Prostate gland (tissue), 2 donors: ENCODE data around the gene OTOG. TPM values are rescaled to one million over a fixed set of nuclear protein-coding genes. Genes with fewer than 3 reads are reported as not detected.

Experiments used
- DNase-seq: peaks from one replicate; pipeline ENCODE4 v3.0.0-alpha.2; 2019; ENCODE audit warnings: low spot score
- H3K27ac ChIP-seq, 2 donors: fragments of 200-600 bp; sonication (generic); 2 replicates each; pipeline ENCODE4 v1.5.1; 2017 to 2019
- H3K27me3 ChIP-seq: fragments of 200-600 bp; sonication (generic); replicated peaks from 2 replicates; pipeline ENCODE4 v1.5.1; 2019; ENCODE audit not compliant: insufficient read depth
- H3K36me3 ChIP-seq, 2 donors: fragments of 200-600 bp; sonication (generic); 1 replicate in 1 of 2; 2 replicates in 1 of 2; pipeline versions ENCODE4 v1.5.1 to v1.8.1; 2017 to 2019
- H3K4me1 ChIP-seq: fragments of 200-600 bp; sonication (generic); replicated peaks from 2 replicates; pipeline ENCODE4 v1.5.1; 2019
- H3K4me3 ChIP-seq, 2 donors: fragments of 200-600 bp; sonication (generic); 2 replicates each; pipeline ENCODE4 v1.5.1; 2017 to 2019
- H3K9me3 ChIP-seq: fragments of 200-600 bp; sonication (generic); 2 replicates; pipeline ENCODE4 v1.5.1; 2017
- CTCF ChIP-seq, 4 experiments: fragments of 200-600 bp in 2 of 4; fragments of 450-650 bp in 2 of 4; sonication (generic) in 2 of 4; IDR thresholded peaks; 1 replicate in 3 of 4; 2 replicates in 1 of 4; pipeline ENCODE4 v1.5.1; 2016 to 2019; ENCODE audit warnings: antibody characterized with exemption in 4 of 4, mild to moderate bottlenecking in 2 of 4, moderate library complexity in 2 of 4
- POLR2A ChIP-seq: fragments of 450-650 bp; IDR thresholded peaks from one replicate; pipeline ENCODE4 v1.6.1; 2016; ENCODE audit warnings: antibody characterized with exemption, mild to moderate bottlenecking
- POLR2AphosphoS5 ChIP-seq: sonication (generic); formaldehyde crosslinking; IDR thresholded peaks from one replicate; pipeline ENCODE4 v1.6.1; 2017; ENCODE audit warnings: antibody characterized with exemption
- WGBS: methylation state at CpG from one replicate; pipeline ENCODE4 v1.1.5; 2018; 5-methylcytosine and 5-hydroxymethylcytosine counted together
- intact Hi-C: fragments of 100-400 bp; cut with DNase I; formaldehyde crosslinking; loops from one replicate; pipeline ENCODE4 v1.14.2; 2022
- total RNA-seq, 2 donors: library from RNA; depleted of rRNA; stranded (reverse); fragments of >200 nt; gene quantifications; one replicate each; pipeline ENCODE4 v1.1.0, GENCODE V29; 2016

OTOG gene
- total RNA-seq, 2 donors from 2014 or later, result 0.34 TPM; not detected in 1

- WGBS, result 74% methylated on average over 7 of the region's 7 CpGs
- no peaks in the 10 kb centered on the region for H3K4me1 ChIP-seq
- peaks cover 7% of the 10 kb centered on the region for H3K27me3 ChIP-seq
- TF ChIP-seq POLR2AphosphoS5 (no peak), POLR2A (no peak), CTCF (IDR thresholded peaks at IDR 0.05) (no peak)
- DNase-seq, result no peak
- no peak overlapping the region for H3K4me3 ChIP-seq
- H3K36me3 ChIP-seq, result no peaks in the 10 kb centered on the region
- intact Hi-C loops, result no loop called here
- no peak overlapping the region for H3K27ac ChIP-seq
- H3K9me3 ChIP-seq, result no peaks in the 10 kb centered on the region
These were observed 145.9 kb downstream of the OTOG start for GRCh38 chr11:17692931-17693330.

- no peaks in the 10 kb centered on the region for H3K4me1 ChIP-seq
- intact Hi-C loops, result no loop called here
- no peaks in the 10 kb centered on the region for H3K9me3 ChIP-seq
- no peaks in the 10 kb centered on the region for H3K36me3 ChIP-seq
- H3K27me3 ChIP-seq, result peaks cover 7% of the 10 kb centered on the region
- no peak overlapping the region for H3K4me3 ChIP-seq
- 73% methylated on average over 4 of the region's 4 CpGs for WGBS
- TF ChIP-seq POLR2AphosphoS5 (no peak), CTCF (IDR thresholded peaks at IDR 0.05) (no peak), POLR2A (no peak)
- no peak for DNase-seq
- no peak overlapping the region for H3K27ac ChIP-seq
These were observed 146.5 kb downstream of the OTOG start for GRCh38 chr11:17693531-17693930.

- no peaks in the 10 kb centered on the region for H3K36me3 ChIP-seq
- intact Hi-C loops, result no loop called here
- no peak for DNase-seq
- no peaks in the 10 kb centered on the region for H3K4me1 ChIP-seq
- no peak overlapping the region for H3K4me3 ChIP-seq
- WGBS, result 83% methylated on average over 10 of the region's 10 CpGs
- H3K9me3 ChIP-seq, result no peaks in the 10 kb centered on the region
- H3K27ac ChIP-seq, result no peak overlapping the region
- H3K27me3 ChIP-seq, result peaks cover 7% of the 10 kb centered on the region
- TF ChIP-seq POLR2AphosphoS5 (no peak), POLR2A (no peak), CTCF (IDR thresholded peaks at IDR 0.05) (no peak)
These were observed 147.5 kb downstream of the OTOG start for GRCh38 chr11:17694494-17695110.

- no peak for DNase-seq
- H3K4me1 ChIP-seq, result no peaks in the 10 kb centered on the region
- H3K9me3 ChIP-seq, result no peaks in the 10 kb centered on the region
- H3K4me3 ChIP-seq, result no peak overlapping the region
- H3K36me3 ChIP-seq, result no peaks in the 10 kb centered on the region
- peaks cover 7% of the 10 kb centered on the region for H3K27me3 ChIP-seq
- WGBS, result 6% methylated on average over 61 of the region's 68 CpGs
- intact Hi-C loops, result no loop called here
- H3K27ac ChIP-seq, result no peak overlapping the region
- TF ChIP-seq POLR2AphosphoS5 (no peak), CTCF (IDR thresholded peaks at IDR 0.05) (no peak), POLR2A (no peak)
These were observed 148.7 kb downstream of the OTOG start for GRCh38 chr11:17695454-17696441.
